T follicular helper cell (primary cell): ENCODE measurements around the gene UGT2B11.
"Not testable (repeated sequence)": the region's sequence is repeated elsewhere in the genome, so short reads cannot be mapped to it uniquely, and the experiment has no call there.

Experiments
- DNase-seq: peaks from one replicate; pipeline ENCODE4 v3.0.0-alpha.2; 2020; ENCODE audit warnings: low read depth
- total RNA-seq, 2 experiments: gene quantifications; one replicate each; lab custom pipeline; 2026; lab: John Stamatoyannopoulos, UW

The UGT2B11 gene
- total RNA-seq = 0 to 0.06 reads per million in 2 experiments

DNA sequence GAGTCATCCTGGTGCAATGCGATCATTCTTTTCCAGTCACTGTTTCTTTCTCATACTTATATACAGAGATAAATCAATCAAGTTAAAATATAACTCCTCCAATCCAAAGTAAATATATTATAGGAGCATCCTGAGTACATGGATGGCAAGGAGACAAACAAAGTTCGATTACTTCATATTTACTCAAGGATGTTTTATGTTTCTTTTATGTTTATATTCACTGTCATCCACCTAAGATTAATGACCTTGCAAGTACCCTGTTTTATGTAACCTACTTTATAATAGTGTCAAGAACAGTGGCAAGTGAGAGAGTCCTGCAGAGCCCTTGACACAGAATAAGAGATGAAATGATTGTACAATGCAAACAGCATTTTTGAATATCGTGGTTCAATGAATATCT lies at the start of gene UGT2B11:
Gene UGT2B11, minus strand, starts transcription at position 33 of the 400 bp plus-strand sequence. Its CDS starts 26 bp downstream, at position 7.
- no peak for DNase-seq

DNA sequence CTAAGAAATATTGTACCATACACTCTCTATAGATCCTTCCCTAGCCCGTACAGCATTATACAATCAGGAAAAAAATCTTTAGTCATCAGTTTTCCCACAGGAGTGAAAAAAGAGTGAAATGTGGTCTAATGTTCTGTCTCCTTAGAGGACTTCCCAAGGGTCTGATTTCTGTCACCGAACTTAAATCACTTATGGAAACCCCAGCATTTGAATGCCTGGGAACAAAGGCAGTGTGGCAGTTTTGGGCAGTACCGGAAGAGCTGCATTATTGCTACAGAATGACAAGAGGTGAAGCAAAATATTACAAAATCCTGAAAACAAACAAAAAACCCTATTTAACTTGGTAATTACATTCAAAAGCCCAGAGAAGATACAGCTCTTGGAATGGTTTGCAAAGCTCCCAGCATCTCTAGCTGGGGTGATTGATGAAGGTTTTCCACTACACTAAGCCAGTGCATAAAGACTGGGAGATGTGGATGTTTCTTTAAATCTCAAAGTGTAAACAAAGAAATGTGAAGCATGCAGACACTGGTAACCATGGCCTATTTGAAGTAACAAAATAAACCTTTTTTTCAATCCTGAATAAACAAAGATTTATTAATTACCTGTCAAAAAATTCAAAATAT lies 38.7 kb upstream of the UGT2B11 start:
- DNase-seq = not testable (repeated sequence)

GRCh38 chr4:69250884-69251283 lies 36.3 kb upstream of the UGT2B11 start:
- DNase-seq = not testable (repeated sequence)

- not testable (repeated sequence) for DNase-seq
Observed at GRCh38 chr4:69242562-69243240, 28.2 kb upstream of the UGT2B11 start.

GRCh38 chr4:69241746-69242145 lies 27.2 kb upstream of the UGT2B11 start:
- DNase-seq = not testable (repeated sequence)

- not testable (repeated sequence) for DNase-seq
Observed at GRCh38 chr4:69240787-69241186, 26.2 kb upstream of the UGT2B11 start.

GRCh38 chr4:69239557-69240168 lies 25.1 kb upstream of the UGT2B11 start:
- DNase-seq = no peak

DNA sequence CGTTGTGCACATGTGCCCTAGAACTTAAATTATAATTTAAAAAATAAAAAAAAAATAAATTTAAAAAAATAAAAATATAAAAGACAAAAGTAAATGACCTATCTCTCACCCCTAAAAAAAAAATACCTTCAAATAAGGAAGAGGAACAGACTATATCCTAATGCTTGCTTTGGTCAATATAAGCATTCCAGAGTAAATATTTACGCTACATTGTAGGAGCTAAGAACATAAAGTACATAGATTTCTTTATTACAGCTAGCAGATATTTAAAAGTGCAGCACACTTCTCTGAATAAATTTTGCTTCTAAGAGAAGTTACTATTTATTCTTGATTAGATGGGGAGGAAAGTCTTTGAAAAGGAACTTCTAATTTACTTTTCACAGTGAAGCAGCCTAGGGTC lies 24.5 kb upstream of the UGT2B11 start:
- no peak for DNase-seq

- no peak for DNase-seq
Observed at GRCh38 chr4:69224891-69225290, 10.3 kb upstream of the UGT2B11 start.

- not testable (repeated sequence) for DNase-seq
Observed at GRCh38 chr4:69223277-69223676, 8.7 kb upstream of the UGT2B11 start.

- not testable (repeated sequence) for DNase-seq
Observed at GRCh38 chr4:69218491-69218890, 3.9 kb upstream of the UGT2B11 start.

DNA sequence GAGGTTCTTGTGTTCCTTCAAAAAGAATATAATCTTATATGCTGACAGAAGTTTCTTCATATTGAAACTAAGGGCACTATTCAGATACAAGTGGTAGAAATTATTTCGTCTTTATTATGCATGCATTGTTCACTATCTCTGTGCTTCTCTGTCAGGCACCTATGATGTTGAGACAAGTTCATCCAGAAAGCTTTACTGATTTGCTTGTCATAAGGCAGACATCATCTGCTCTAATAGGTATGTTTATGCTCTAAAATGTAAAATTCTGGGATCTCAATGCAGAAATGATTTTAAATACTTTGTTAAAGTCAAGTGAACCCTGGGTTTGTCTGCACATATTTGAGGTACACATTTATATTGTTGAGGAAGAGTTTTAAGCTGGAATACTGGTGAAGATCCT lies 3.6 kb downstream of the UGT2B11 start:
- no peak for DNase-seq

DNA sequence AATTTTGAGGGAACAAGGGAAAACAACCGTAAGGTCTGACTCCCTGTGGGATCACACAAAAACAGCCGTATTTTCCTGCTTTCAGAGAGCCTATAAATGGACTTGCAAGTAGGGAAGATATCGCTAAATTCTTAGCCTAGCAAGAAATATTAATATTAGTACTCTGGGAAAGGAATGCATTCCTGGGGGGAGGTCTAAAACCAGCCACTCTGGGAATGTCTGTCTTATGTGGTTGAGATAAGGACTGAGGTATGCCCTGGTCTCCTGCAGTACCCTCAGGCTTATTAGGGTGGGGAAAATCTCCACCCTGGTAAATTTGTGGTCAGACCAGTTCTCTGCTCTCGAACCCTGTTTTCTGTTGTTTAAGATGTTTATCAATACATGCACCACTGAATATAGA lies 16.0 kb downstream of the UGT2B11 start:
- not testable (repeated sequence) for DNase-seq

DNA sequence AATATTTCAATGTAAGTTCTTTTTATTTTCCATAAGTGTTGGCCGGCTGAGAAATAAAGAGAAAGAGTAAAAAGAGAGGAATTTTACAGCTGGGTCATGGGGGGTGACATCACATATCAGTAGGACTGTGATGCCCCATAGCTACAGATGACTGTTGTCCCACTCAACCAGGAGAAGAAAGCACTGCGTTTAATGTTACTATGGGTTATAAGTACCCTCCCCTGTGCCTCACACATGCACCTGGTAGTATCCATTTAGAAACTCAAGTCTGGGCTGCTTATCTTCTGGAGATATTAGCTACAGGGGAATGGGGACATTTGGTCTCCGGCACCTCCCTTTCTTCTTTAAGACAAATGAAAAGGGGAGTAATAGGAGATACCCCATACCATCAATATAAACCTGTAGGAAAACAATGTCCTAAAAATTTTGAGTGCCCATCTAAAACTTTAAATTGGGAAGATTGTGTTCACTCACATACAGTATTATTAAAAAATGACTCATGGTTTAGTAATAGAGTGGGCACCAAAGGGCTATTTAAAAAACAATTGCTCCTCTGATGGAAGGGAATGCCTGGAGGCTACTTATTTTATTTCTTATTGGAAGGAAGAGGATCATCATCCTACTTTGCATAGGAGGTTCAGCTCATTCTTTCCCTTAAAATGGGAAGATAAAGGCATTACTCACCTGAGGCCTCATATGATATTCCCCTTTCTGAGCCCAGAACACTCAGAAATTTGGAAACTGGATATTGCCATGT lies 18.2 kb downstream of the UGT2B11 start:
- DNase-seq = no peak

DNA sequence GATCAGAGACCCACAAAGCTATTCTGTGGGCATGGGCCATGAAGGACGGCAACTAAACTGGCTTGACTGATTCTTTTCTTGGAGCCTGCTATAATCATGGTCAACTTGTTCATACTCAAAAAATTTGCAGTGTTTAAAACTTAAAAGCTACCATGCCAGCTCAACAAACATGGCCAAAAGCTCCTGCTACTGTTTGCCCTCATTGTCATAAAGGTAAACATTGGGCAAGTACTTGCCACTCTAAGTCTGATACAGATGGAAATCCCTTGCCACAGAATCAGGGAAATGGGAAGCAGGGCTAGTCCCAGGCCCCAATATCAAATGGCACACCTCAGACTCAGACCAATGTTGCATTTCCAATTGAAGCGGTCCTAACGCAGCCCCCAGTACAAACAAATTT lies 20.4 kb downstream of the UGT2B11 start:
- no peak for DNase-seq

- DNase-seq = not testable (repeated sequence)
Observed at GRCh38 chr4:69191905-69192304, 22.6 kb downstream of the UGT2B11 start.

GRCh38 chr4:69190621-69191020 lies 23.9 kb downstream of the UGT2B11 start:
- DNase-seq = not testable (repeated sequence)

DNA sequence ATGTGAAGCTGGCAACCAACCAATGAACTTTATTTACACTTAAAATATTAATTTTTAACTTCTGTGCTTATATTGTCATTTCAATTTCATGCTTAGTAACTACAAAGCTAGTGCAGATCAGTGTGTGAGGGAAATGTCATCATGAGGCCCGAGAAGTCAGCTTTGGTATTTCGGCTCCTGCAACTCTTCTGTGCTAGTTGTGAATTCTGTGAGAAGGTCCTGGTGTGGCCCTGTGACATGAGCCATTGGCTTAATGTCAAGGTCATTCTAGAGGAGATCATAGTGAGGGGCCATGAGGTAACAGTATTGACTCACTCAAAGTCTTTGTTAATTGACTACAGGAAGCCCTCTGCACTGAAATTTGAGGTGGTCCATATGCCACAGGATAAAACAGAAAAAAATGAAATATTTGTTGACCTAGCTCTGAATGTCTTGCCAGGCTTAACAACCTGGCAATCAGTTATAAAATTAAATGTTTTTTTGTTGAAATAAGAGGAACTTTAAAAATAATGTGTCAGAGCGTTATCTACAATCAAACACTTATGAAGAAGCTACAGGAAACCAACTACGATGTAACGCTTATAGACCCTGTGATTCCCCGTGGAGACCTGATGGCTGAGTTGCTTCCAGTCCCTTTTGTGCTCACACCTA lies 32.9 kb downstream of the UGT2B11 start:
- not testable (repeated sequence) for DNase-seq

DNA sequence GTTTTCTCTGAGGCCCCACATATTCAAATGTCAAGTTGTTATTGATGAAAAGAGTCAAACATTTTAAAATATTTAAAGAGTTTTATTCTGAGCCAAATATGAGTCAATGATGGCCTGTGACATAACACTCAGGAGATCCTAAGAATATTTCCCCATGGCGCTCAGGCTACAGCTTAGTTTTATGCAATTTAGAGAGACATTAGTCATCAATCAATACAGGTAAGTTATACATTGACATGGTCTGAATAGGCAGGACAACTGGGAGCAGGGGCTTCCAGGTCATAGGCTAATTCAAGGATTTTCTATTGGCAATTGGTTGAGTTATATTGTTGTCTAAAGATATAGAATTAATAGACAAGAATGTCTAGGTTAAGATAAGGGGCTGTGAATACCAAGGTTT lies 34.7 kb downstream of the UGT2B11 start:
- not testable (repeated sequence) for DNase-seq

DNA sequence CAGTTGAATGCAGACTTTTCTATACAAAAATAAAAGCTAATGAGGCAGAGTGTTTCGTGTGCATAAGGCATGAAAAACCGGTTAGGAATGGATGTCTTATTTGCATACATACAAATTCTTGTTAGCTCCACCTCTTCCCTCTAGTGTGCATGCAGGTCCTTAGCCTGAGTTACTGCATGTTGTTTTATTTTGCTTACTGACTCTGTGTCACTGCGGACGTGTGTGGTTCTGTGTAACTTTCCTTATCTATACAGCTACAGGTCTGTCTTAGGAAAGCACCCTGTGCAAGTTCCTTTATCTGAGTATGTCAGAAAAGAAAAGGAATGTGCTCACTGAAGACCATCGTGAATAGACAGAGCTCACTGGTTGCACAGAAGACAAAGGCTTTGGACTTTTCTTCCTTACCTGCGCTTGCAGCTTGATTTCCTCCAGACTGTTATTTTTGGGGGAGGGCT lies 35.8 kb downstream of the UGT2B11 start:
- not testable (repeated sequence) for DNase-seq
